Activated naive CD4-positive, alpha-beta T cell treated with Interleukin-2 at 50 U/mL for 16 hours (primary cell): Measurements from ENCODE around the gene AHCTF1.
"Not testable (repeated sequence)": the region's sequence is repeated elsewhere in the genome, so short reads cannot be mapped to it uniquely, and the experiment has no call there.

ENCODE experiments used
- DNase-seq: peaks from one replicate; pipeline ENCODE4 v3.0.0-alpha.2; 2020

AHCTF1 gene

GRCh38 chr1:246831543-246831942 lies 100.2 kb downstream of the AHCTF1 start:
- no peak for DNase-seq

- no peak for DNase-seq
Observed at GRCh38 chr1:246828818-246829217, 102.9 kb downstream of the AHCTF1 start.

GRCh38 chr1:246827396-246827795 lies 104.4 kb downstream of the AHCTF1 start:
- DNase-seq: no peak

GRCh38 chr1:246825557-246826175 lies 106.1 kb downstream of the AHCTF1 start:
- no peak for DNase-seq

GRCh38 chr1:246824541-246824940 lies 107.2 kb downstream of the AHCTF1 start:
- DNase-seq: no peak

- not testable (repeated sequence) for DNase-seq
Observed at GRCh38 chr1:246822154-246822553, 109.6 kb downstream of the AHCTF1 start.

- DNase-seq: no peak
Observed at GRCh38 chr1:246820666-246821065, 111.1 kb downstream of the AHCTF1 start.

GRCh38 chr1:246817778-246818177 lies 114.0 kb downstream of the AHCTF1 start:
- DNase-seq: not testable (repeated sequence)

GRCh38 chr1:246815693-246816270 lies 116.0 kb downstream of the AHCTF1 start:
- DNase-seq: no peak

GRCh38 chr1:246814890-246815289 lies 116.9 kb downstream of the AHCTF1 start:
- DNase-seq: no peak

- not testable (repeated sequence) for DNase-seq
Observed at GRCh38 chr1:246813325-246813724, 118.4 kb downstream of the AHCTF1 start.

GRCh38 chr1:246811985-246812384 lies 119.8 kb downstream of the AHCTF1 start:
- no peak for DNase-seq

GRCh38 chr1:246809473-246809872 lies 122.3 kb downstream of the AHCTF1 start:
- no peak for DNase-seq

GRCh38 chr1:246805135-246805716 lies 126.5 kb downstream of the AHCTF1 start:
- no peak for DNase-seq

GRCh38 chr1:246803883-246804282 lies 127.9 kb downstream of the AHCTF1 start:
- DNase-seq: no peak

GRCh38 chr1:246803373-246803772 lies 128.4 kb downstream of the AHCTF1 start:
- no peak for DNase-seq

GRCh38 chr1:246801241-246802020 lies 130.3 kb downstream of the AHCTF1 start:
- DNase-seq: no peak

- DNase-seq: no peak
Observed at GRCh38 chr1:246800756-246801155, 131.0 kb downstream of the AHCTF1 start.

GRCh38 chr1:246800356-246800755 lies 131.4 kb downstream of the AHCTF1 start:
- DNase-seq: no peak

GRCh38 chr1:246798606-246799496 lies 132.9 kb downstream of the AHCTF1 start:
- no peak for DNase-seq

- no peak for DNase-seq
Observed at GRCh38 chr1:246798107-246798506, 133.6 kb downstream of the AHCTF1 start.

GRCh38 chr1:246797597-246797996 lies 134.2 kb downstream of the AHCTF1 start:
- no peak for DNase-seq

GRCh38 chr1:246797157-246797556 lies 134.6 kb downstream of the AHCTF1 start:
- no peak for DNase-seq
